Measurements from ENCODE around the gene CHN2.
"Not testable (repeated sequence)": the region's sequence is repeated elsewhere in the genome, so short reads cannot be mapped to it uniquely, and the experiment has no call there.

Gene CHN2

GRCh38 chr7:29190349-29191045 lies 4.1 kb upstream of the CHN2 start:
- DNase-seq = peak in 1 of 2 experiments; percentile 34

GRCh38 chr7:29192323-29192722 lies 2.3 kb upstream of the CHN2 start:
- no peak for DNase-seq

GRCh38 chr7:29192811-29193210 lies 1.8 kb upstream of the CHN2 start:
- no peak for DNase-seq

- no peak for DNase-seq
Observed at GRCh38 chr7:29193316-29194205, 1.0 kb upstream of the CHN2 start.

GRCh38 chr7:29194206-29194593 lies 375 bp upstream of the CHN2 start:
- no peak for DNase-seq

- DNase-seq = no peak
Observed at GRCh38 chr7:29196191-29196590, 1.6 kb downstream of the CHN2 start.

GRCh38 chr7:29196971-29197595 lies 2.5 kb downstream of the CHN2 start:
- DNase-seq = no peak

GRCh38 chr7:29197916-29198315 lies 3.3 kb downstream of the CHN2 start:
- no peak for DNase-seq

GRCh38 chr7:29199776-29200175 lies 5.2 kb downstream of the CHN2 start:
- no peak for DNase-seq

GRCh38 chr7:29202651-29203069 lies 8.1 kb downstream of the CHN2 start:
- DNase-seq = no peak

- DNase-seq = no peak
Observed at GRCh38 chr7:29204491-29205272, 10.1 kb downstream of the CHN2 start.

- no peak for DNase-seq
Observed at GRCh38 chr7:29207162-29207801, 12.7 kb downstream of the CHN2 start.

- DNase-seq = no peak
Observed at GRCh38 chr7:29208410-29209250, 14.1 kb downstream of the CHN2 start.

GRCh38 chr7:29209745-29210144 lies 15.2 kb downstream of the CHN2 start:
- no peak for DNase-seq

- DNase-seq = not testable (repeated sequence)
Observed at GRCh38 chr7:29212736-29213135, 18.2 kb downstream of the CHN2 start.

- no peak for DNase-seq
Observed at GRCh38 chr7:29214056-29214455, 19.5 kb downstream of the CHN2 start.

- DNase-seq = no peak
Observed at GRCh38 chr7:29214816-29215215, 20.2 kb downstream of the CHN2 start.

GRCh38 chr7:29216128-29216527 lies 21.6 kb downstream of the CHN2 start:
- DNase-seq = no peak

GRCh38 chr7:29217113-29217512 lies 22.5 kb downstream of the CHN2 start:
- no peak for DNase-seq

- DNase-seq = no peak
Observed at GRCh38 chr7:29224726-29225125, 30.2 kb downstream of the CHN2 start.

- no peak for DNase-seq
Observed at GRCh38 chr7:29228289-29229011, 33.9 kb downstream of the CHN2 start.
